ENCODE measurements around the gene CDK6.

CDK6 gene

GRCh38 chr7:92567460-92567859 is 268.9 kb downstream of the CDK6 start:
- TF ChIP-seq CTCF (conservative IDR thresholded peaks at IDR 0.05; ENCODE audit: low read depth, low read length) = no peak
- DNase-seq (ENCODE audit: low read depth) = no peak
- no peak overlapping the region for H3K4me3 ChIP-seq (ENCODE audit: low read length)

DNA sequence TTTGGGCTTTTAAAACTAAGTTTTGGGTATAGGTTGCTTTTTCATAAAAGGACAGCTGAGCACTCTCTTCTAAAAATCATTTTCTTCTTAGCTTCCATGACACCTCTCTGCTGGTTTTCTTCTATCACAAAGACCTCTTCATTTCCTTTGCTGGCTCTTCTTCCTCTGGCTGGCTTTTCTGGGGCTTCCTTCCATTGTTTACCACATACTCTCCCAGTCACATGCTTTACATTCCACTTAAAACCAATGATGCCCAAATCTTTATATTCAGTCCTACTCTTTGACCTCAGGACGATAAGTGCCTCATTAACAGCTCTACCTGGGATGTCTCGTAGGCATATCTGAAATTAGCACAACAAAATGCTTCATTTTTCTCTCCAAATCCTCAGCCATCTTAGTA is 273.0 kb downstream of the CDK6 start:
- TF ChIP-seq CTCF (conservative IDR thresholded peaks at IDR 0.05; ENCODE audit: low read depth, low read length) = no peak
- no peak overlapping the region for H3K4me3 ChIP-seq (ENCODE audit: low read length)
- no peak for DNase-seq (ENCODE audit: low read depth)

DNA sequence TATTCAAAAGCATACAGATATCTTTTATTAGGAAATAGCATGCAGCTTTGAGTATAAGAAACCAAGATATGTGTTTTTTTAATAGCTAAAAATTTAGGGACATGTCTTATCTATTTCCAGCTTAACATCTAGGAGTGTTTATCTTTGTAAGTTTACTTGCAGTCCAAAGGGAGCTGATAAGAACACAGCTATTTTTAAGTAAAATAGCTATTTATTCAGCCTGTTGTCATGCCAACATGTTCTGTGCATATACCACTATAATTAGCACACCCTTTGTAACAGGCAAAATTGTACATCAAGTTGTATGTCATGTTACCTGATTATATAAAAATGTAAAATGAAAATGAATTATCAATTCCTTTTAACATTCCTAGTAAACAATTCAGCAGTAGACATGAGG is 275.8 kb downstream of the CDK6 start:
- no peak for TF ChIP-seq CTCF (conservative IDR thresholded peaks at IDR 0.05; ENCODE audit: low read depth, low read length)
- H3K4me3 ChIP-seq (ENCODE audit: low read length) = no peak overlapping the region
- DNase-seq (ENCODE audit: low read depth) = no peak

- no peak overlapping the region for H3K4me3 ChIP-seq (ENCODE audit: low read length)
- TF ChIP-seq CTCF (conservative IDR thresholded peaks at IDR 0.05; ENCODE audit: low read depth, low read length) = no peak
Measured at GRCh38 chr7:92557808-92558362, 278.5 kb downstream of the CDK6 start.

DNA sequence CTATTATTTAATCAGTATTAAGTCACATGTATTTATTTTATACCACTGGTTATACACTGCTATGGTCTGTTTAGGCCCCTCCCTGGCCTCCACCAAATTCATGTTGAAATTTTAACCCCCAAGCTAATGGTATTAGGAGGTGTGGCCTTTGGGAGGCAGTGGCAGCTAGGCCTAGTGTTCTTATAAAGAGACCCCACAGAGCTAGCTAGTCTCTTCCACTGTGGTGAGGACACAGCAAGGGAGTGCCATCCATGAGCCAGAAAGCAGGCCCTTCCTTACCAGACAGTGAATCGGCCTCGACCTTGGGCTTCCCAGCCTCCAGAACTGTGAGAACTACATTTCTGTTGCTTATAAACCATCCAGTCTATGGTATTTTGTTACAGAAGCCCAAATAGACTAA is 279.1 kb downstream of the CDK6 start:
- no peak for TF ChIP-seq CTCF (conservative IDR thresholded peaks at IDR 0.05; ENCODE audit: low read depth, low read length)

More at GRCh38 chr7:92557808-92558362, 278.5 kb downstream of the CDK6 start:
- no peak for DNase-seq (ENCODE audit: low read depth)

More for the DNA sequence above, 279.1 kb downstream of the CDK6 start:
- DNase-seq (ENCODE audit: low read depth) = no peak
- no peak overlapping the region for H3K4me3 ChIP-seq (ENCODE audit: low read length)

All from retinal pigment epithelial cell (primary cell).